GM12801 (cell line): Measurements from ENCODE around the gene ZNF407.

Source experiments
- TF ChIP-seq, protein P1 (sequence below): IDR thresholded peaks from one replicate; pipeline ENCODE4 v1.5.1; 2011; ENCODE audit warnings: control low read depth; ENCODE audit not compliant: insufficient read length; ENCODE audit errors: extremely low read depth

The ZNF407 gene

DNA sequence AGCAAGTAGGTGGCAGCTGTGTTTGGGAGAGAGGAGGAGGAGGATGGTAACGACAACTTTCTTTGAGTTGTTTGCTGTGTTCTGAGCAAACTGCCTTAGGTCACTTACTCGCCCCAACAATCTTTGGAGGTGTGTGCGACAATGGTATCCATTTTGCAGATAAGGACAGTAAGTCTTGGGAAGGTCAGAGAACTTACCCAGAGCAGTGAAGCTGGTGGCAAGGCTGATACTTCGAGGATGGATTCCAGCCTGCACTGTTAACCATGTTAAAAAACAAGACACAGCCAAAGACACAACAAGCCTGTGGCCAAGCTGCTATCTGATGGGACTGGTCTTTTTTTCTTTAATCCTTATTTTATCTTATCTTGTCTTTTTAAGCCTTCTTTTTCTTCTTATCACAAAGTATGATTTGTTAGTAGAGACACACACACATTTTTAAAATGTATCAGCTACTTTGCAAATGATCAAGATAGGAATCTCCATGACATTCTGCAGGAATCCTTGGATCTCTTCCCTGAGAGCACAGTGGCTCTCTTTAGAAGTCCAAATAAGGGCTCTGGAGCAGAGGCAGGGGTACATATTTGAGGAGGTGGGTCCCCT, 35.4 kb upstream of the ZNF407 start:
- TF ChIP-seq, protein P1, sequence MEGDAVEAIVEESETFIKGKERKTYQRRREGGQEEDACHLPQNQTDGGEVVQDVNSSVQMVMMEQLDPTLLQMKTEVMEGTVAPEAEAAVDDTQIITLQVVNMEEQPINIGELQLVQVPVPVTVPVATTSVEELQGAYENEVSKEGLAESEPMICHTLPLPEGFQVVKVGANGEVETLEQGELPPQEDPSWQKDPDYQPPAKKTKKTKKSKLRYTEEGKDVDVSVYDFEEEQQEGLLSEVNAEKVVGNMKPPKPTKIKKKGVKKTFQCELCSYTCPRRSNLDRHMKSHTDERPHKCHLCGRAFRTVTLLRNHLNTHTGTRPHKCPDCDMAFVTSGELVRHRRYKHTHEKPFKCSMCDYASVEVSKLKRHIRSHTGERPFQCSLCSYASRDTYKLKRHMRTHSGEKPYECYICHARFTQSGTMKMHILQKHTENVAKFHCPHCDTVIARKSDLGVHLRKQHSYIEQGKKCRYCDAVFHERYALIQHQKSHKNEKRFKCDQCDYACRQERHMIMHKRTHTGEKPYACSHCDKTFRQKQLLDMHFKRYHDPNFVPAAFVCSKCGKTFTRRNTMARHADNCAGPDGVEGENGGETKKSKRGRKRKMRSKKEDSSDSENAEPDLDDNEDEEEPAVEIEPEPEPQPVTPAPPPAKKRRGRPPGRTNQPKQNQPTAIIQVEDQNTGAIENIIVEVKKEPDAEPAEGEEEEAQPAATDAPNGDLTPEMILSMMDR: no peak

DNA sequence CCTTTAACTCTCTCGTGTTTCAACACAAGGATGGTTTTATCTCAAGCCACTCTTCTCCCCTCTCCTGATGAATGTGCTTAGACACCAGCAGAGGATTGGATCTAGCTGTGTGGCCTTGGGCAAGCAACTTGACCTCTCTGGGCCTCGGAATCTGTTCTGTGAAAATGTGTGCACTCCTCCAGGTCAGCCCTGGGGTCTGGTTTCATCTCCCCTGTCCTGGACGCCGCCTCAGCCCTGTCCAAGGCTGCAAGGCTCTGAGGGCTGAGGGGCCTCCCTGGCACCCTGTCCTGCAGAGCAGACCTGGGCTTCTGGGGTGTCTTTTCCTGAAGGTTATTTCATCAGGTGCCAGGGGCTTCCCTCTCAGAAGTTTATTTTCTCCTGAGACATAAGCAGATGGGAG, 34.9 kb upstream of the ZNF407 start:
- TF ChIP-seq, protein P1: no peak

DNA sequence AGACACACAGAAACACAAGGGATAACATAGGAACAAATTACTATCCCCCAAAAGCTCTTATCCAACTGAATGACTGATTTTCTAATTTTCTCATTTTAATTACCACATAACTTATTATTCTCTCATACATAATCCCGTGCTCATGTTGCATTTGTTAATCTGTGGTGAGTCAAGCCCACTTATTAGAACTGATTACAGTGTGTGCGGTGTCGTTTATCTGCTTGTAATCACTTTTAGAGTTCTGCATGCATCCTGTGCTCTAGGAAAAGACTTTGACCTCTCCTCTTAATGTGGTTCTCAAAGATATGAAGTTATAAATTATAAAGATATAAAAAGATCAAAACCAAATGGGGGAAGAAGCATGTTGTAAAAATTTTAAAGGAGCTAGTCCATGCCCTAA, 33.7 kb upstream of the ZNF407 start:
- TF ChIP-seq, protein P1: no peak

DNA sequence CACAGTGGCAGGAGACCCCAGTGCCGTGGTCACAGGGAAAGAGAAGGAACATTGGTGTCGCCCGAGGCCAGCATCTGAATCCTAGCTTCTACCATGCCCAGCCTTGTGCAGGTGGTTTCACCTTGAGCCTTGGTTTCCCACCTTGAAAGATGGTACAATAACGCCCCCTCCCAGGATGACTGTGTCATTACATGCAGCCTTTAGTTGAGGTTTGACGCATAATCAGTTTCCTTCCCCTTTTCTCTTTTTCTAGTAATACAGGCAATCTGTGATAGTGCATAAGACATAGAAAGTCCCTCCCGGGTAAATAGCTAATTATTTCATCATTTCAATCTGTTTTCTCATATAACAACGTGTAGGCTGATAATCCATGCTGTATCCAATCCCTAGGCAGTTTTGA, 29.8 kb upstream of the ZNF407 start:
- TF ChIP-seq, protein P1: no peak

DNA sequence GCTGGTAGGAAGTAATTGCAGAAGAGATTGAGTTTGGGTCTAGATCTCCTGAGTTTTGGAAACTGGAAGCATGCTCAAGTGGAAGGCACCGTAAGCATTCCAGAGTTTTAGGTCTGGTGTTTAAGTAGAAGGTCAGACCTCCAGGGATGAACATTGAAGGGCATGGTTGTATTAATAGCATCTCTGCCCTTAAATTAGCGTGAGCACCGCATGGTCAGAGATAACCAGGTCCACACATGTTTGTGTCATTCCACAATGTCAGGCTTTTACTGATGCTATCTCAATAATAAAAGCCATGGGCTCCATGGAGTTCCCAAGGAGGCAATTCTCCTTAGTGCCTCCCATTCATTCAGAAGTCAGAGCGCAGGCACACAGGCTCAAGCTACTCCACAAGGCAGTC, 28.3 kb upstream of the ZNF407 start:
- TF ChIP-seq, protein P1: no peak

DNA sequence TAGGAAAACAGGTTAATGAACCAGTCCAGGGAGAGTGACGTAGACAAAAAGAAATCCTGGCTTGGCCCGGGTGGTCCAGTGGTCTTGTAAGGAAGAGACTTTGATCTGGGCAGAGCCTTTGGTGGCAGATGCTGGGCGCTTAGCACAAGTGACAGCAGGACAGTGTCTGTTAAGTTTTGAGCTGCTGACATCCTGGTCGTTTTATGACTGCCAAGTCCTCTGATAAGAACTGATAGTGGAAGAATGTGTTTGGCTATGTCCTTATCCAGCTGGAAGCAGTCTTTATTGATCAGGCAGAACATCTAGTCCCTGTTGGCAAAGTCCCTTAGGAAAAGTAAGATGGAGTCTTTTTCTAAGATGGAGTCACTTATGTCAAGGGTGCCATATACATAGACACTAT, 27.4 kb upstream of the ZNF407 start:
- TF ChIP-seq, protein P1: no peak

DNA sequence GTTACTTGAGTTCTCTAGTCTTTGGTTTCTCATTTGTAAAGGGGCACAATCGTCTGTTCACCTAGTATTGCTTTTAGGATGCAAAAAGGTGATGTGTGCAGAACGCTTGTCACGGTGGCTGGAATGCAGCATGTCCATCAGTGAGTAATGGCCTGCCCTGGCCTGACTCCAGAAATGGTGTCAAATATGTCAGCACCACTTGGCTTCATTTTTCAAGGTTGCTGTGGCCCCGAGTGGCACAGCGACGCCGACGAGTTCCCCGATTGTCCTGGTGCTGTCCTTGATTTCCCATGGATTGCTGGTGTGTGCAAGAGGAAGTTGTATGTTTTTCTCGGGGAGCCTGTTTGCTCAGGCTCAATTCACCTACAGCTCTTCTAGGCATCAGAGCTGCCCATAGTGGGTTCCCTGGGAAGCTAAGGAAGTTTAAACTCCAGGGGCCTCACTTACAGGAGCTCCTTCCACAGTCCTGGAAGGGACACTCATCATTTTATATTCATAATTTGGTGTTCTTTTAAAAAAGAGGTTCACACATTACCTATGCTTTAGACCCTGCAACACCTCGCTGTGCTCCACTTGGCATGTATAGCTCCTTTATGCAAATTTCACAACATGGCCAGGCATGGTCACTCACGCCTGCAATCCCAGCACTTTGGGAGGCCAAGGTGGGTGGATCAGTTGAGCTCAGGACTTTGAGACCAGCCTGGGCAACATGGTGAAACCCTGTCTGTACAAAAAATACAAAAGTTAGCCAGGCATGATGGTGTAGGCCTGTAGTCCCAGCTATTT, 25.6 kb upstream of the ZNF407 start:
- TF ChIP-seq, protein P1: no peak
